Stimulated activated CD4-positive, alpha-beta T cell treated with anti-CD3 and anti-CD28 coated beads, Interleukin-15, amount 100 ng/mL, for 24 hours (primary cell): Measurements from ENCODE around the gene LHX4.

Experiments used
- DNase-seq: peaks from one replicate; pipeline ENCODE4 v3.0.0-alpha.2; 2020

The LHX4 gene

GRCh38 chr1:180247061-180247460 is 17.0 kb downstream of the LHX4 start:
- no peak for DNase-seq

GRCh38 chr1:180247580-180247979 is 17.5 kb downstream of the LHX4 start:
- DNase-seq, result no peak

- DNase-seq, result no peak
Measured at GRCh38 chr1:180248176-180248575, 18.1 kb downstream of the LHX4 start.

- peak; percentile 40 for DNase-seq
Measured at GRCh38 chr1:180248731-180249681, 18.9 kb downstream of the LHX4 start.

GRCh38 chr1:180249725-180250498 is 19.8 kb downstream of the LHX4 start:
- DNase-seq, result no peak

- DNase-seq, result no peak
Measured at GRCh38 chr1:180250499-180250770, 20.4 kb downstream of the LHX4 start.

- no peak for DNase-seq
Measured at GRCh38 chr1:180250883-180251509, 20.9 kb downstream of the LHX4 start.

- no peak for DNase-seq
Measured at GRCh38 chr1:180251526-180252305, 21.7 kb downstream of the LHX4 start.

GRCh38 chr1:180252638-180253536 is 22.8 kb downstream of the LHX4 start:
- DNase-seq, result peak; percentile 84

- DNase-seq, result no peak
Measured at GRCh38 chr1:180253585-180254495, 23.8 kb downstream of the LHX4 start.

GRCh38 chr1:180254496-180254819 is 24.4 kb downstream of the LHX4 start:
- no peak for DNase-seq

GRCh38 chr1:180254854-180255253 is 24.8 kb downstream of the LHX4 start:
- no peak for DNase-seq

- no peak for DNase-seq
Measured at GRCh38 chr1:180255536-180256340, 25.7 kb downstream of the LHX4 start.

- DNase-seq, result no peak
Measured at GRCh38 chr1:180256341-180257027, 26.4 kb downstream of the LHX4 start.

GRCh38 chr1:180257028-180257386 is 26.9 kb downstream of the LHX4 start:
- DNase-seq, result no peak

GRCh38 chr1:180257486-180257885 is 27.4 kb downstream of the LHX4 start:
- DNase-seq, result no peak

- DNase-seq, result no peak
Measured at GRCh38 chr1:180258290-180258689, 28.2 kb downstream of the LHX4 start.

GRCh38 chr1:180258935-180259334 is 28.9 kb downstream of the LHX4 start:
- DNase-seq, result no peak
